ENCODE measurements around the gene ABHD6.
A peak's percentile ranks its signal among the peaks of the same experiment; 100 is the strongest.
"Not testable (repeated sequence)": the region's sequence is repeated elsewhere in the genome, so short reads cannot be mapped to it uniquely, and the experiment has no call there.

Gene ABHD6

DNA sequence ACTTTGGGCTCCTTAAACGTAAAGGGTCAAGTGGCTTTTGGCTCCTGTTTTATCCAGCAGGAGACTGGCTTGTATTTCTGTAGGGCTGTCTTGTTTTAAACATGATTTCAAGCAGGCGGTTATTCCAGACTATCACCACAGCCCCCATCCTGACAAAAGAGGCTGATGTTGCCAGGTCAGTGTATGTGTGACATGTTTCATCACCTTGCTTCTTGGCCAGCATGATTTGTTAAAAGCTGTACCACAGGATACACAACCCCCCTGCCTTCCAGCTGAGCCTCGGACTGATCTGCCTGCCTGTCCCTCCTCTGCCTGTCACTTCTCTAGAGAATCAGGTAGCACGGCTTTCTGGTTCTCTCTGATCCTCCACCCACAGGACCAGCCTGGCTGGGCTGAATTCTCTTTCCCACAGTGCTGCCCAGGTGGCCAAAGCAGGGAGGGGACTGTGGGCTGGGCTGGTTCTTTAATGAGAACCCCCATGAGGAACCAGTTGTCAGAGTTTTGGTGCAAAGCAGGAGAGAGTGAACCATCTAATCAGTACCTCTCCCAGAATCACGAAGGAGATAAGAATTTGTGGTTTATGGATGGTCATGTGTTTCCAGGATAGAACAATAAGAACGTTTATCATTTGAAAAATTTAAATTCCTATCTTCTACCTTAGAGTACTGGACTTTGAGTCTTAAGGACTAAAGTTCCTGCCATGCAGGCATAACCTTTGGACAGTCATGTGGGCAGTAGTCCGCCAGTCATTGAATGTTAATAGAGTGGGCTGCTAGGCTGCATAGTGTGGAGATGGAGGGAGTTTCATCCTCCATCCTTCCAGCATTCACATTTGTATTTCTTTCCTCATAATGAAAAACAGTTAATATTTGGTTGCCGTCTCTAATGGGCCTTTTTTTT is 8.8 kb downstream of the ABHD6 start:
- peaks cover 55% of the 10 kb centered on the region for H3K4me1 Mint-ChIP-seq
- ATAC-seq, result no peak
- H3K9me3 Mint-ChIP-seq, result no peaks in the 10 kb centered on the region
- no peaks in the 10 kb centered on the region for H3K27me3 Mint-ChIP-seq
- peaks cover 27% of the 10 kb centered on the region for H3K36me3 Mint-ChIP-seq
- peak overlapping the region; percentile 79 for H3K27ac Mint-ChIP-seq
- H3K4me3 Mint-ChIP-seq, result no peak overlapping the region

GRCh38 chr3:58249358-58250092 is 11.9 kb downstream of the ABHD6 start:
- H3K27ac Mint-ChIP-seq, result peak overlapping the region; percentile 54
- peak overlapping the region; percentile 13 for H3K4me3 Mint-ChIP-seq

DNA sequence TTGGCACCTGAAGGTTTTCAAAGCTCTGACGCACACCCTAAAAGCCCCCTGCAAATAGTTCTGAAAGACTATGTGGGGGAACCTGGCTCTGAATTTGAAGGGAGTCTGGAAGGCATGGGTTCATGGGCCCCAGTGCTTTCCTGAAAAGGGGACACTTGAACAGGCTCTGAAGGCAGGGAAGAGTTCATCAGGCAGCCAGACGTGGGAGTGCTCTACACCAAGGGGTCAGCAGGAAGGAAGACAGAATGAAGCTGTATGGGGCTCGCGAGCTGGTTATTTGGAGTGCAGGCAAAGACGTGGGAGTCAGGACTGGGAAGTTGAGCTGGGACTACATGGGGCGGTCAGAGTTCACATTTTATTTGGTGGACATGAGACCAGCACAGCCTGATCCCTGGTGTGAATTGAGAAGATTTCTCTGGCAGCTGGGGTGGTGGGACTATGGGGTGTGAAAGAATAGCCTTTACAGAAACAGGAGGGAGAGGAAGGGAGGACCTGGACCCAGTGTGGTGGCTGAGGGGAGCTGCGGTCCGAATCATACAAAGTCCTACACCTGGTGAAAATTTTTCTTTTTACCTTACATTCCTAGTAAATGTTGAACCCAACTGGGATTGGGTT is 12.6 kb downstream of the ABHD6 start:
- Mint-ChIP-seq H3K4me1 (peaks cover 33% of the 10 kb centered on the region), H3K9me3 (no peaks in the 10 kb centered on the region), H3K27me3 (no peaks in the 10 kb centered on the region), H3K4me3 (no peak overlapping the region), H3K27ac (peak overlapping the region; percentile 54), H3K36me3 (peaks cover 36% of the 10 kb centered on the region)
- ATAC-seq, result no peak

More at GRCh38 chr3:58249358-58250092, 11.9 kb downstream of the ABHD6 start:
- peak; percentile 78 for ATAC-seq
- Mint-ChIP-seq H3K36me3 (peaks cover 36% of the 10 kb centered on the region), H3K4me1 (peaks cover 34% of the 10 kb centered on the region), H3K27me3 (no peaks in the 10 kb centered on the region), H3K9me3 (no peaks in the 10 kb centered on the region)

DNA sequence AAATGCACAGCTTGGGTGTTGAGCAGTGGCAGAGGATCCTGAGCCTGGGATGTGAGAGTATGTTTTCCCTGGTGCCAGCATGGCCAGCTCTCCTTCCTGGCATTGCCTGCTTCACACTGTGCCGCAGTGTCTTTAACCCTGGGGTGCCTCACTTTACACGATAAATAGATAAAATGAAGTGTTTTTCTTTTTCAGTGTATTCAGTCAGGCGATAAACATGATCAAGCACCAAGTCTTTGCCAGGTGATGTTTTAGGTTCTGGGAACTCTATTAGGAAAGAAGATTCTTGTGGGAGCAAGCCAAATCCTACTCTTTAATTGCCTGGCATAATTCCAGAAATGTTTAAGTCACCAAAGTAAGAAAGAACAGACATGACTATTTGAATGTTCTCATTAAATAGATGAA is 14.0 kb downstream of the ABHD6 start:
- no peaks in the 10 kb centered on the region for H3K27me3 Mint-ChIP-seq
- peaks cover 35% of the 10 kb centered on the region for H3K4me1 Mint-ChIP-seq
- no peak for ATAC-seq
- H3K36me3 Mint-ChIP-seq, result peaks cover 46% of the 10 kb centered on the region
- H3K27ac Mint-ChIP-seq, result no peak overlapping the region
- no peaks in the 10 kb centered on the region for H3K9me3 Mint-ChIP-seq
- H3K4me3 Mint-ChIP-seq, result no peak overlapping the region

DNA sequence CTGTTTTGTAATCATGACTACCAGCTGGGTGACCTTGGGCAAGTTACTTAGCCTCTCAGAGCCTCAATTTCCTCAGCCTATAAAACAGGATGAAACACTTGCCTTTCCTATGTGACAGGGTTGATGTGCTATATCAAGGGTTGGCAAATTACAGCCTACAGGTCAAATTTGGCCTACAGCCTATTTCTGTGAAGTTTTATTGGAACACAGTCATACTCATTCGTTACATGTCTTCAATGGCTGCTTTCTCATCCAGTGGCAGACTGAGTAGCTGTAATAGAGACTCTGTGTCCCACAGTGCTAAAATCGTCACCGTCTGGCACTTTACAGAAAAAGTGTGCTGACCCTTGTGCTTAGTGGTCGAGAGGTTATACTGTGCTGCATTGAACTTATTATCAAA is 16.6 kb downstream of the ABHD6 start:
- Mint-ChIP-seq H3K4me1 (peaks cover 26% of the 10 kb centered on the region), H3K4me3 (no peak overlapping the region), H3K27ac (no peak overlapping the region), H3K9me3 (no peaks in the 10 kb centered on the region), H3K27me3 (no peaks in the 10 kb centered on the region), H3K36me3 (peaks cover 62% of the 10 kb centered on the region)
- no peak for ATAC-seq

GRCh38 chr3:58256061-58256460 is 18.5 kb downstream of the ABHD6 start:
- ATAC-seq, result no peak
- peaks cover 19% of the 10 kb centered on the region for H3K4me1 Mint-ChIP-seq
- H3K9me3 Mint-ChIP-seq, result no peaks in the 10 kb centered on the region
- H3K4me3 Mint-ChIP-seq, result no peak overlapping the region
- H3K27me3 Mint-ChIP-seq, result no peaks in the 10 kb centered on the region
- peak overlapping the region; percentile 18 for H3K27ac Mint-ChIP-seq
- peaks cover 64% of the 10 kb centered on the region for H3K36me3 Mint-ChIP-seq

GRCh38 chr3:58256511-58256910 is 18.9 kb downstream of the ABHD6 start:
- H3K27ac Mint-ChIP-seq, result peak overlapping the region; percentile 18
- H3K4me1 Mint-ChIP-seq, result peaks cover 19% of the 10 kb centered on the region
- no peak for ATAC-seq
- H3K36me3 Mint-ChIP-seq, result peaks cover 60% of the 10 kb centered on the region
- H3K27me3 Mint-ChIP-seq, result no peaks in the 10 kb centered on the region
- no peaks in the 10 kb centered on the region for H3K9me3 Mint-ChIP-seq
- H3K4me3 Mint-ChIP-seq, result no peak overlapping the region

DNA sequence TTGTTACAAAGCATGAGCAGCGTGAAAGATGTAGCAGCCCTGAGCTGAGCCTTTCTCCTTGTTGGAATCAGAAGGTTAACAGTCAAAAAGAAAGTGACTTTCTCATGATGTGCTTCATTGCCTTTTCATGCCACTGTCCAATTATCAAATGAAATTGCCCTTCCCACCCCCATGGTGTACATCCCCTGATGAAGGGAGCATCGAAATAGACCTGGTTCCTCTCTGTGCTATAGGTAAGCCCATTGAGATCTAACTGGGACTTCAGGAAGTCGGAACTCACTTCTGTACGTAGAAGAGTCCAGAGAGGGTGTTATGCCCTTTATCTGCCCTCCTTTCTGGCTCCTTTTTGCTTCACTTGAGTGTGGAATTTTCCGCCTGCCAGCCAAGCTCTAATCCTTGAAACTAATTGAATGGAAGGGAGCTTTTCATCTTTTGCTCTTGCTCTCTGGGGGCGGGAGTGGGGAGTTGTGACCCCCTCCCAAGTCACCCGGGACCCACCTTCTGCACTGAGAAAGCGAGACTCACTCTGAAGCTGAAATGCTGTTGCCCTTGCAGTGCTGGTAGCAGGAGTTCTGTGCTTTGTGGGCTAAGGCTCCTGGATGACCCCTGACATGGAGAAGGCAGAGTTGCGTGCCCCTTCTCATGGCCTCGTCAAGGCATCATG is 20.9 kb downstream of the ABHD6 start:
- H3K4me1 Mint-ChIP-seq, result peaks cover 19% of the 10 kb centered on the region
- no peaks in the 10 kb centered on the region for H3K27me3 Mint-ChIP-seq
- peaks cover 52% of the 10 kb centered on the region for H3K36me3 Mint-ChIP-seq
- H3K27ac Mint-ChIP-seq, result peak overlapping the region; percentile 24
- ATAC-seq, result peak; percentile 64
- H3K4me3 Mint-ChIP-seq, result no peak overlapping the region
- H3K9me3 Mint-ChIP-seq, result no peaks in the 10 kb centered on the region

GRCh38 chr3:58260261-58260731 is 22.7 kb downstream of the ABHD6 start:
- Mint-ChIP-seq H3K27me3 (no peaks in the 10 kb centered on the region), H3K36me3 (peaks cover 47% of the 10 kb centered on the region), H3K4me3 (no peak overlapping the region), H3K9me3 (no peaks in the 10 kb centered on the region), H3K4me1 (peaks cover 19% of the 10 kb centered on the region), H3K27ac (peak overlapping the region; percentile 55)
- peak; percentile 83 for ATAC-seq

- Mint-ChIP-seq H3K9me3 (no peaks in the 10 kb centered on the region), H3K4me3 (no peak overlapping the region), H3K27me3 (no peaks in the 10 kb centered on the region), H3K27ac (peak overlapping the region; percentile 55), H3K36me3 (peaks cover 51% of the 10 kb centered on the region), H3K4me1 (peaks cover 22% of the 10 kb centered on the region)
- no peak for ATAC-seq
These were observed 23.1 kb downstream of the ABHD6 start for GRCh38 chr3:58260733-58261132.

- H3K4me3 Mint-ChIP-seq, result no peak overlapping the region
- peaks cover 46% of the 10 kb centered on the region for H3K36me3 Mint-ChIP-seq
- H3K9me3 Mint-ChIP-seq, result no peaks in the 10 kb centered on the region
- peak; percentile 8 for ATAC-seq
- peaks cover 17% of the 10 kb centered on the region for H3K4me1 Mint-ChIP-seq
- H3K27ac Mint-ChIP-seq, result peak overlapping the region; percentile 26
- no peaks in the 10 kb centered on the region for H3K27me3 Mint-ChIP-seq
These were observed 24.5 kb downstream of the ABHD6 start for GRCh38 chr3:58261954-58262666.

DNA sequence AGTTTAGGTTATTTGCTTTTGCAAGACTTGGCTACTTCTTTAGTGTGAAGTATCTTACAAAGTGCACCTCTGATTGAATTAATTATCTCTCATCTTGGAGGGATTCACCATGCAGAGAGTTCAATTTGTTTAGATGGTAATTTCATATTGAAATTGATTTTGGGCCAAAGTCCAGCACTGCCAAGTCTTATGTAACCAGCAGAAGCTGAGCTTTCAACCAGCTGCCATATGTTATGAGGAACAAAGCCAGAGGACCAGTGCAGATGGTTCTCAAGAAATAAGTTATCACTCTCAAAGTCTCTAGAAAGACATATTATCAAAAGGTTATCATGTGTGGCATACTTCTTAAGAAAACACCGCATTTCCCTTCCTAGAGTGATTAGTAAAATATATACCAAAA is 29.0 kb downstream of the ABHD6 start:
- Mint-ChIP-seq H3K27me3 (no peaks in the 10 kb centered on the region), H3K9me3 (no peaks in the 10 kb centered on the region), H3K4me3 (no peak overlapping the region), H3K36me3 (peaks cover 41% of the 10 kb centered on the region), H3K27ac (peak overlapping the region; percentile 46), H3K4me1 (peaks cover 10% of the 10 kb centered on the region)
- ATAC-seq, result no peak

DNA sequence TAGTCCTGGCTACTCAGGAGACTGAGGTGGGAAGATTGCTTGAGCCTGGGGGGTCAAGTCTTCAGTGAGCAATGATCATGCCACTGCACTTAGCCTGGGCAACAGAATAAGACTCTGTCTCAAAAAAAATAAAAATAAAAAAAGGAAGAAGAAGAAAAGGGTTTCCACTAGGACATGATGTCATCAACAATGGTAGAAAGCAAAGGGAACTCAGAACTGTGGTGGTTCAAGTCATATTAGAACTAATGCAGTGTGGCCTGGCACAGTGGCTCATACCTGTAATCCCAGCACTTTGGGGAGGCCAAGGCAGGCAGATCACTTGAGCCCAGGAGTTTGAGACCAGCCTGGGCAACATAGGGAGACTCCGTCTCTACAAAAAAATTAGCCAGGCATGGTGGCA is 30.0 kb downstream of the ABHD6 start:
- Mint-ChIP-seq H3K36me3 (peaks cover 47% of the 10 kb centered on the region), H3K27ac (peak overlapping the region; percentile 46), H3K4me1 (peaks cover 16% of the 10 kb centered on the region)
- not testable (repeated sequence) for ATAC-seq, H3K27me3 Mint-ChIP-seq, H3K4me3 Mint-ChIP-seq, H3K9me3 Mint-ChIP-seq

- Mint-ChIP-seq H3K36me3 (peaks cover 64% of the 10 kb centered on the region), H3K4me1 (peaks cover 16% of the 10 kb centered on the region), H3K27me3 (no peaks in the 10 kb centered on the region), H3K9me3 (no peaks in the 10 kb centered on the region), H3K4me3 (no peak overlapping the region), H3K27ac (no peak overlapping the region)
- no peak for ATAC-seq
These were observed 31.8 kb downstream of the ABHD6 start for GRCh38 chr3:58269356-58269755.
